Activated T-helper 17 cell treated with anti-CD3 and anti-CD28 coated beads, Interleukin-2, amount 50 U/mL, for 72 hours (primary cell): ENCODE data around the gene POU5F1. TPM values are rescaled to one million over a fixed set of nuclear protein-coding genes. Genes with fewer than 3 reads are reported as not detected.
A peak's percentile ranks its signal among the peaks of the same experiment; 100 is the strongest.
"Not testable (repeated sequence)": the region's sequence is repeated elsewhere in the genome, so short reads cannot be mapped to it uniquely, and the experiment has no call there.

ENCODE experiments used
- ATAC-seq: fragments of 150-1000 bp; cut with Tn5 transposase; replicated peaks from 2 replicates; pipeline ENCODE4 v1.10.0; 2021; ENCODE audit warnings: mild to moderate bottlenecking, moderate library complexity
- H3K27ac Mint-ChIP-seq: one replicate; pipeline ENCODE4 v1.8.0; 2022; ENCODE audit warnings: mixed read lengths
- H3K27me3 Mint-ChIP-seq: one replicate; pipeline ENCODE4 v1.8.0; 2022; ENCODE audit warnings: mixed read lengths
- H3K36me3 Mint-ChIP-seq: one replicate; pipeline ENCODE4 v1.8.0; 2022; ENCODE audit warnings: low read depth, mild to moderate bottlenecking, mixed read lengths
- H3K4me1 Mint-ChIP-seq: one replicate; pipeline ENCODE4 v1.8.0; 2022; ENCODE audit warnings: mixed read lengths
- H3K4me3 Mint-ChIP-seq: one replicate; pipeline ENCODE4 v1.8.0; 2022; ENCODE audit warnings: mild to moderate bottlenecking, mixed read lengths
- H3K9me3 Mint-ChIP-seq: one replicate; pipeline ENCODE4 v1.8.0; 2022; ENCODE audit warnings: mixed read lengths
- total RNA-seq, 2 donors: library from RNA; stranded (reverse); gene quantifications; one replicate each; pipeline ENCODE4 v1.2.3, GENCODE V29; 2022

Gene POU5F1
- under 1 TPM in 1 of 2 donors, not detected in 1; 0.16 TPM for total RNA-seq

- H3K27ac Mint-ChIP-seq = no peak within 1 kb of the TSS
- H3K36me3 Mint-ChIP-seq = no peaks in the 10 kb centered on the region
- H3K4me3 Mint-ChIP-seq = no peak within 1 kb of the TSS
- no peaks in the 10 kb centered on the region for H3K9me3 Mint-ChIP-seq
- no peak for ATAC-seq
- no peaks in the 10 kb centered on the region for H3K27me3 Mint-ChIP-seq
- no peaks in the 10 kb centered on the region for H3K4me1 Mint-ChIP-seq
Measured at GRCh38 chr6:31170600-31170881, at the start of gene POU5F1. POU5F1 (minus strand) TSS chr6:31170682; CDS start chr6:31170620, 62 bp downstream.

GRCh38 chr6:31216208-31216898 is 45.9 kb upstream of the POU5F1 start:
- H3K9me3 Mint-ChIP-seq = no peaks in the 10 kb centered on the region
- H3K4me1 Mint-ChIP-seq = no peaks in the 10 kb centered on the region
- H3K36me3 Mint-ChIP-seq = no peaks in the 10 kb centered on the region
- H3K27me3 Mint-ChIP-seq = peaks cover 4% of the 10 kb centered on the region
- no peak for ATAC-seq
- no peak overlapping the region for H3K27ac Mint-ChIP-seq
- no peak overlapping the region for H3K4me3 Mint-ChIP-seq

GRCh38 chr6:31215216-31215615 is 44.7 kb upstream of the POU5F1 start:
- not testable (repeated sequence) for H3K27me3 Mint-ChIP-seq, H3K4me3 Mint-ChIP-seq, H3K27ac Mint-ChIP-seq, H3K4me1 Mint-ChIP-seq, H3K9me3 Mint-ChIP-seq, ATAC-seq, H3K36me3 Mint-ChIP-seq

GRCh38 chr6:31214516-31214915 is 44.0 kb upstream of the POU5F1 start:
- Mint-ChIP-seq H3K4me3 (no peak overlapping the region), H3K27ac (no peak overlapping the region), H3K9me3 (no peaks in the 10 kb centered on the region), H3K36me3 (no peaks in the 10 kb centered on the region), H3K27me3 (peaks cover 4% of the 10 kb centered on the region), H3K4me1 (no peaks in the 10 kb centered on the region)
- no peak for ATAC-seq

- Mint-ChIP-seq H3K9me3 (no peaks in the 10 kb centered on the region), H3K4me1 (peaks cover 6% of the 10 kb centered on the region), H3K36me3 (no peaks in the 10 kb centered on the region), H3K27ac (no peak overlapping the region), H3K27me3 (no peaks in the 10 kb centered on the region), H3K4me3 (no peak overlapping the region)
- no peak for ATAC-seq
Measured at GRCh38 chr6:31210741-31211532, 40.5 kb upstream of the POU5F1 start.

GRCh38 chr6:31210123-31210522 is 39.6 kb upstream of the POU5F1 start:
- H3K4me1 Mint-ChIP-seq = peaks cover 12% of the 10 kb centered on the region
- no peak for ATAC-seq
- H3K27ac Mint-ChIP-seq = no peak overlapping the region
- no peaks in the 10 kb centered on the region for H3K36me3 Mint-ChIP-seq
- H3K4me3 Mint-ChIP-seq = no peak overlapping the region
- no peaks in the 10 kb centered on the region for H3K27me3 Mint-ChIP-seq
- H3K9me3 Mint-ChIP-seq = no peaks in the 10 kb centered on the region

GRCh38 chr6:31209137-31209536 is 38.7 kb upstream of the POU5F1 start:
- Mint-ChIP-seq H3K27me3 (no peaks in the 10 kb centered on the region), H3K9me3 (no peaks in the 10 kb centered on the region), H3K4me1 (peaks cover 16% of the 10 kb centered on the region), H3K27ac (no peak overlapping the region), H3K36me3 (no peaks in the 10 kb centered on the region), H3K4me3 (no peak overlapping the region)
- no peak for ATAC-seq

- Mint-ChIP-seq H3K36me3 (no peaks in the 10 kb centered on the region), H3K9me3 (no peaks in the 10 kb centered on the region), H3K27ac (no peak overlapping the region), H3K27me3 (no peaks in the 10 kb centered on the region), H3K4me1 (peaks cover 17% of the 10 kb centered on the region), H3K4me3 (no peak overlapping the region)
- ATAC-seq = no peak
Measured at GRCh38 chr6:31208506-31208905, 38.0 kb upstream of the POU5F1 start.

GRCh38 chr6:31205638-31206037 is 35.2 kb upstream of the POU5F1 start:
- H3K27ac Mint-ChIP-seq = peak overlapping the region; percentile 56
- no peaks in the 10 kb centered on the region for H3K36me3 Mint-ChIP-seq
- peaks cover 29% of the 10 kb centered on the region for H3K4me1 Mint-ChIP-seq
- H3K9me3 Mint-ChIP-seq = no peaks in the 10 kb centered on the region
- H3K27me3 Mint-ChIP-seq = no peaks in the 10 kb centered on the region
- ATAC-seq = no peak
- peak overlapping the region; percentile 72 for H3K4me3 Mint-ChIP-seq

- peak overlapping the region; percentile 82 for H3K4me3 Mint-ChIP-seq
- H3K27me3 Mint-ChIP-seq = no peaks in the 10 kb centered on the region
- ATAC-seq = no peak
- H3K4me1 Mint-ChIP-seq = peaks cover 29% of the 10 kb centered on the region
- H3K9me3 Mint-ChIP-seq = no peaks in the 10 kb centered on the region
- peak overlapping the region; percentile 93 for H3K27ac Mint-ChIP-seq
- H3K36me3 Mint-ChIP-seq = no peaks in the 10 kb centered on the region
Measured at GRCh38 chr6:31204751-31205145, 34.3 kb upstream of the POU5F1 start.

- no peaks in the 10 kb centered on the region for H3K27me3 Mint-ChIP-seq
- no peaks in the 10 kb centered on the region for H3K9me3 Mint-ChIP-seq
- peaks cover 35% of the 10 kb centered on the region for H3K4me1 Mint-ChIP-seq
- peak; percentile 78 for ATAC-seq
- H3K27ac Mint-ChIP-seq = peak overlapping the region; percentile 93
- H3K4me3 Mint-ChIP-seq = peak overlapping the region; percentile 82
- H3K36me3 Mint-ChIP-seq = peaks cover 6% of the 10 kb centered on the region
Measured at GRCh38 chr6:31203345-31203979, 33.0 kb upstream of the POU5F1 start.

- ATAC-seq = peak; percentile 3
- peaks cover 31% of the 10 kb centered on the region for H3K4me1 Mint-ChIP-seq
- no peaks in the 10 kb centered on the region for H3K9me3 Mint-ChIP-seq
- peak overlapping the region; percentile 93 for H3K27ac Mint-ChIP-seq
- H3K36me3 Mint-ChIP-seq = peaks cover 13% of the 10 kb centered on the region
- peak overlapping the region; percentile 82 for H3K4me3 Mint-ChIP-seq
- no peaks in the 10 kb centered on the region for H3K27me3 Mint-ChIP-seq
Measured at GRCh38 chr6:31202259-31203166, 32.0 kb upstream of the POU5F1 start.

- peak overlapping the region; percentile 55 for H3K27ac Mint-ChIP-seq
- H3K4me3 Mint-ChIP-seq = peak overlapping the region; percentile 74
- H3K4me1 Mint-ChIP-seq = peaks cover 25% of the 10 kb centered on the region
- ATAC-seq, H3K27me3 Mint-ChIP-seq, H3K9me3 Mint-ChIP-seq: not testable (repeated sequence)
- H3K36me3 Mint-ChIP-seq = peaks cover 13% of the 10 kb centered on the region
Measured at GRCh38 chr6:31199105-31199452, 28.6 kb upstream of the POU5F1 start.

- peak; percentile 75 for ATAC-seq
- Mint-ChIP-seq H3K4me3 (peak overlapping the region; percentile 74), H3K36me3 (peaks cover 13% of the 10 kb centered on the region), H3K9me3 (no peaks in the 10 kb centered on the region), H3K4me1 (peaks cover 19% of the 10 kb centered on the region), H3K27me3 (no peaks in the 10 kb centered on the region), H3K27ac (peak overlapping the region; percentile 55)
Measured at GRCh38 chr6:31197559-31198305, 27.2 kb upstream of the POU5F1 start.
